Adrenal gland (tissue), 5 donors: ENCODE results near the gene ELK1.

ENCODE experiments used
- CTCF ChIP-seq, 6 experiments: fragments of 450-650 bp in 4 of 6; fragments of 200-600 bp in 2 of 6; sonication (generic) in 1 of 6; IDR thresholded peaks; 1 replicate in 5 of 6; 2 replicates in 1 of 6; pipeline versions ENCODE4 v1.5.1 to v1.8.0; 2016 to 2021; ENCODE audit warnings: antibody characterized with exemption in 6 of 6, mild to moderate bottlenecking in 2 of 6, moderate library complexity in 1 of 6
- POLR2A ChIP-seq, 2 donors: fragments of 450-650 bp; IDR thresholded peaks; one replicate each; pipeline ENCODE4 v1.6.1; 2017; ENCODE audit warnings: antibody characterized with exemption in 2 of 2, mild to moderate bottlenecking in 2 of 2, moderate library complexity in 1 of 2
- donor health status: DM: no; HTN: no; CAD: no.

GRCh38 chrX:47613082-47613481, 37.3 kb downstream of the ELK1 start:
- TF ChIP-seq CTCF (IDR thresholded peaks at IDR 0.05) (no peak), POLR2A (IDR thresholded peaks at IDR 0.05) (no peak)
